ENCODE results near the gene NOX3.
"Not testable (repeated sequence)": the region's sequence is repeated elsewhere in the genome, so short reads cannot be mapped to it uniquely, and the experiment has no call there.

The NOX3 gene, protein sequence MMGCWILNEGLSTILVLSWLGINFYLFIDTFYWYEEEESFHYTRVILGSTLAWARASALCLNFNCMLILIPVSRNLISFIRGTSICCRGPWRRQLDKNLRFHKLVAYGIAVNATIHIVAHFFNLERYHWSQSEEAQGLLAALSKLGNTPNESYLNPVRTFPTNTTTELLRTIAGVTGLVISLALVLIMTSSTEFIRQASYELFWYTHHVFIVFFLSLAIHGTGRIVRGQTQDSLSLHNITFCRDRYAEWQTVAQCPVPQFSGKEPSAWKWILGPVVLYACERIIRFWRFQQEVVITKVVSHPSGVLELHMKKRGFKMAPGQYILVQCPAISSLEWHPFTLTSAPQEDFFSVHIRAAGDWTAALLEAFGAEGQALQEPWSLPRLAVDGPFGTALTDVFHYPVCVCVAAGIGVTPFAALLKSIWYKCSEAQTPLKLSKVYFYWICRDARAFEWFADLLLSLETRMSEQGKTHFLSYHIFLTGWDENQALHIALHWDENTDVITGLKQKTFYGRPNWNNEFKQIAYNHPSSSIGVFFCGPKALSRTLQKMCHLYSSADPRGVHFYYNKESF

DNA sequence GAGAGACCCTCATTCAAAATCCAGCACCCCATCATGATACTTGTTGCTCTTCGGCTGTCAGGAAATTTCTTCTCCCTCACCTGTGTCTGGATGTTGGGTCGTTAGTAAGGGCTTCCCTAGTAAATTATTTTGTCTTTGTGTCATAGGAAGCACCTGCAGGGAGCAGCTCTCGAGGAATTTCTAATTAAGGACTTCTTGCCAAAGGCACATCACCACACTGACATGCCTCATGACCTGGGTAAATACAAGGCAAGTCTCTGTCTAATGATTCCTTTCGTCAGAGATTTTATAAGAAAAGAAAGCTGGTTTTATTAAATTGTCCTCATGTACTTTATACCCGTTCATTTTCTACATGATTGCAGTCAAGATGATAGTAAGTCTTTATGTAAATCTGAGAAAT is at the start of gene NOX3:
NOX3 (minus strand) TSS at position 74 of the 400 bp plus-strand sequence; CDS start at position 35, 39 bp downstream.
- no peak for DNase-seq

DNA sequence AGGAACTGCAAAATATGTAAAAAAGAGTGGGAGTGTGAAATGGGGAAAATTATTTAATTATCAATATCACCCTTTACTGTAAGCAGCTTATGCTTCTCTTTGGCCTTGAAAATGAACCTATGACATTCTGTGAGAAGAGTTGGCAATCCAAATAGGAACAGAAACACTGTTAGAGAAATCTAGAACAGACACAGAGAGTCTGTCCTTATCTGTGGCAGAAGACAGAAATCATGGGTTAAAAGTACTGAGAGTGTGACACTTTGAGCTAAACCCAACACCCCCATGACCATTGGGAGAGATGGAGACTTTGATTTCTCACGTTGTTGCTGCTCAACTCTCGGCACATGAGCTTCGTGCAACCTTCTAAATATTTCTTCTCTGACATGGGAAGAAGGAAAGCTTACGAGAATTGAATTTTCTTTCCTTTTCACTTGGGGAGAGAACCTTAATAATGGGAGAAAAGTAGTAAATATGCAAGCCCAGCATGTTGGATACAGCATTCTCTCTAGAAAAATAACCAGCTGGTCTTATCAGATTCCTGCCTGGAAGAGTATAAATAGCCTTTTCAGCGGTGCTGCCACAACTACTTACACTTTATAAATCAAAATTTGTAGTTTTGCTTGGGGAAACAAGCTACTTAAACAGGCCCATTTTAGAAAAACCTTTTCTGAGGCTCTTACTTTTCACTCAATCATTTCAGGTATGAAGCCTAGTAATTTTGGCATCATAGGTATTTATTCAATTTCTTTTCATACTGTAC is 49.4 kb upstream of the NOX3 start:
- no peak for DNase-seq

DNA sequence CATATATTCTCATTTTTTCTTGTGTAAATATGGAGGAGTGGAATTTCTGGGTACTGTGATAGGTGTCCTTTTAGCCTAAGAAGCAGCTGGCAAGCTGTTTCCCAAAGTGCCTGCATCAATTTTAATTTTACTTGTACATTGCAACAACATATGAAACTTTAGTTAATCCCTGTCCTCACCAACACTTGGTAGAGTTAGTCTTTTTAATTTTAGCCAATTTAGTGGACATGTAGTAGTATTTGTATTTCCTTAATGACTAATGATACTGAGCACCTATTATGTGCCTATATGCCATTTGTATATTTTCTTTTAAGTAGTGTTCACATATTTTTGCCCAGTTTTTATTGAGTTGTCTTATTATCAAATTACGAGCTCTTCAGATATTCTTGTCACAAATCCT is 46.8 kb upstream of the NOX3 start:
- no peak for DNase-seq

DNA sequence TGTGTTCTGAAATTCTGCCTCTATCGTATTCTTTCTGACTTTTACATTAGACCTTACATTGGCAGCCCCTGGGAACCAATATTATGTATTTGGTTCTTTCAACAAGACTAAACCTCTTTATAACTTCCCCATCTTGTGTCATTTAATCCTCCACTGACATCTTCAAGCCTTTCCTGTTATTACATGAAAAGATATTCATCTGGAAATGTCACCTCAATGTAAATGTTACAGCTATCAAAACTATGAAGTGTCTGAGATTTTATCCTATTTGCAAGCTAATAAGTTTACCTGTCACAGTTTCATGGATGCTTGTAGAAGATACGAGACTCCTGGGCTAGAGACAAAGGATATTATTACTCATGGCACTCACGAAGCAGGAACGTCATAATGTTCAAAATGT is 43.9 kb upstream of the NOX3 start:
- DNase-seq: no peak

DNA sequence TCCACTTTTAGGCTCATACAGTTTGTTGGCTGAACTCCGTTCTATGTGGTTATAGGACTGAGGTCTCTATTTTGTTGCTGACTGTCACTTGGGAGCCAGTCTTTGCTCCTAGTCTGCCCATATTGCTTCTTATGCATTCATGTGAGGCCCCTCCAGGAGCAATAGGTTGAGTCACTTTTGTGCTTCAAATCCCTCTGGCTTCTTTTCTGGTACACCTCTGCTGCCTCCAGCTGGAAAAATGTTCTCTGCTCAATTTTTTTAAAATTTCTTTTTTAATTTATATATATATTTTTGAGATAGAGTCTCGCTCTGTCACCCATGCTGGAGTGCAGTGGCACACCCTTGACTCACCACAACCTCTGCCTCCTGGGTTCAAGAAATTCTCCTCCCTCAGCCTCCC is 42.7 kb upstream of the NOX3 start:
- DNase-seq: no peak

DNA sequence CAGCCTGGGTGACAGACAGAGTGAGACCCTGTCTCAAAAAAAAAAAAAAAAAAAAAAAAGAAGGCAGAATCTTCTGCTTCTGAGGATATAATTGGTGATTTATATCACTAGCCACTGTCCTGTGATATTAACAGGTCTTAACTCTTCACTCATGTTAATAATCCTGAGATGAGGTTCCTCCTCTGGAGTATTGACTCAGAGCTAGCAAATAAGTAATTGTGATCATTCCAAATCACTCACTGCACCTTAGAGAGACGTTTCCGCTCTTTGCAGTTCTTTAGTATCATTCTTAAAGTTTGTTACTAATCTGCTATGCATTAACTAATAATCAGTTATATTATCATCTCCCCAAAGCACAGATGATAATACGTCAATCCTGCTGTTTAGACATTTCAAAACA is 41.6 kb upstream of the NOX3 start:
- no peak for DNase-seq

DNA sequence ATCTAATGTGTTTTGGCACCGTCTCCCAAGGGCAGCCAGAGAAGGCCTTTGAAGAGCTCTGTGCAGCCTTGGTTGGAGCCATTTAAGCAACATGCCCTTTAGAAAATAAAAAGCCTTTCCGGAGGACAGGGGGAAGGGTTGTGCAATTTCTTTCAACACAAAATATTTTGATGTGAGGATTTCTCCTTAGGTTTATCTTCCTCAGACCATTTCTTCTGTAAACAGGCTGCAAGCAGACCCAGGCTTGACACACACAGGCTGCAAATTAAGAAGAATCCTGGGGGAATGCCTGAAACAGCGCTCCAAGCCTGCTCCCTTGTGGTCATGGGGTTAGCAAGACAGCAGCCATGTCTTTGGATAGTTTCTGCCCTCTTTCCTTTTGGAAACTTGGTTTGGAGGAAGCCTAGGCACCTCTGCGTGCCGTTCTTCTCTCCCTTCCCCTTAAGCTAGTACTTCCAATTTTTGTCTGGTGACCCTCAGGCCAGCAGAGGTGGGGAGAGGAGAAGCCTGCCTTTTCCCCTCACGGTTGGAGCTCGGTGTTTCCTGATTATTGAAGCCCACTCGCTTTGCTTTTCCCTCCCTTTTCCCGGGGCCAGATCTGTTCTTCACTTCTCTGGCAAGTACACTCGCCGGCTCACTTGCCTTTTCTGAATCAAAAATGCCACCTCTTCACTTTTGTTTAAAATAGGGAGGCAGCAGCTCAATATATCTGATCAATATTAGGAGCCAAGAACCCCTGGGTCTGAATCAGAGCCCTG is 39.6 kb upstream of the NOX3 start:
- DNase-seq: no peak

DNA sequence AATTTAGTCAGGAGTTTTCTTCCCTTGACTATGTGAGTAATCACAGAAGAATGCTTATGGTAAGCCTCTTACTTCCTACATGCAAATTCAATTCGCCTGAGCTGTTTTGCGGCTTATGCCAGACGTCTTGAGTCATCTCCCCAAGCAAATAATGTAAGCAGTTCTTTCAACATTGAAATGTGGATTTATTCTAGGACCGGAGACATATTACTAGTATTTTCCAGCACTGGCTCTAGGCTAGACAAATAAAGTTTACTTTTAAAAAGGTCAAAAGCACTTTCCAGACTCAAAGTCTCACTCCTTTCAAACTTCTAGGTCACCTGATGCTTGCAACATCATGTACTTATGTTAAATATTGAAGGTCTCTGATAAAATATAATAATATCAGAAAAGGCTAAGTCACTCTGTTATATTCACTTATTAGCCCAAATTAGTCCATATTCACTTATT is 38.1 kb upstream of the NOX3 start:
- no peak for DNase-seq

DNA sequence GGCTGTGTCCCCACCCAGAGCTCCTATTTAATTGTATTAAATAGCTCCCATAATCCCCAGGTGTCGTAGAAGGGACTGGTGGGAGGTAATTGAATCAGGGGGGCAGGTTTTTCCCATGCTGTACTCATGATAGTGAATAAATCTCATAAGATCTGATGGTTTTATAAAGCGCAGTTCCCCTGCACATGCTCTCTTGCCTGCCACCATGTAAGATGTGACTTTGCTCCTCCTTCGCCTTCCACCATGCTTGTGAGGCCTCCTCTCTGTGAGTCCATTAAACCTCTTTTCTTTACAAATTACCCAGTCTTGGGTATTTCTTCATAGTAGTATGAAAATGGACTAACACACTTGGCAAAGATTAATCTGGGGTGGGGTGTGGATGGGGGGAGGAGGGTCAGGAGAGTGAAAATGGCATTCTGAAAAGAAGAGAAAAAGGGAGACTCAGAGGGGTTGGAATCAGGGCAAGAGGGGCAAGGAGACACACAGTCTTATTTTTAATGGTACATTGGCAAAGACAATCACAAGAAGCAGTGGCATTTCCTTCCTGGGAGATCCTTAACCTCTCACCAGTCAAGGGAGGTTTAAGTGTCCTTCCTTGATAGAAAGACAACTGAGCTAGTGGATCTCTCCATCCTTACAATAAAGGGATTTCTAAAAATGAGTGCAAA is 37.5 kb upstream of the NOX3 start:
- no peak for DNase-seq

DNA sequence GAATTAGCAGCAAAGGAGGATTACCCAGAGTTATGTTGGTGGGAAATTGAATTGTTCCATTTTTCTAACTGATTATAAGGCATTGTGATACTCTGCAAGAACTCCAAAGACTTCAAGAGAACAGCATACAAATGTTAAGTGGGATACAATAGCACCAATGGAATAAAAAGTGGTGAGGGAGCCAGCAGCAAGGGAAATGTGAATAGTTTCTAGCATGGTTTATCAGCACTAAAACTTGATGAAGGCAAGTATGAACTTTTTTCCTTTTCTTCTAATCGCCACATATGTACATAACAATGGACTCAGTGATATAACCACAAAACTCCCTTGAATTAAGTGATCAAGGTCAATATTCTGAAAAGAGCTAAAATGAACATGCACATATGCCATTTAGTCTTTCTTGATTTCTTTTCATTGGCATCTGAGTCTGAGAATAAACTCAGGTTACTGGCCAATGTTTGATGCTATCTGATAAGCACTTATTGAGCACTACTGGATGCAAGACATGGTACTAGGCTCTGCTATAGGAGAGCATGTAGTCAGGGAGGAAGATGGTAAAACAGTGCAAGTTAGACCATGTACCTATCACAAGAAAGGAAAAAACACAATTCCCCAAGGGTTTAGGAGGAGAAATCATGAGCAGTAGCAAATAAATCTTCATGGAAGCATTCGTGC is 36.6 kb upstream of the NOX3 start:
- DNase-seq: no peak

DNA sequence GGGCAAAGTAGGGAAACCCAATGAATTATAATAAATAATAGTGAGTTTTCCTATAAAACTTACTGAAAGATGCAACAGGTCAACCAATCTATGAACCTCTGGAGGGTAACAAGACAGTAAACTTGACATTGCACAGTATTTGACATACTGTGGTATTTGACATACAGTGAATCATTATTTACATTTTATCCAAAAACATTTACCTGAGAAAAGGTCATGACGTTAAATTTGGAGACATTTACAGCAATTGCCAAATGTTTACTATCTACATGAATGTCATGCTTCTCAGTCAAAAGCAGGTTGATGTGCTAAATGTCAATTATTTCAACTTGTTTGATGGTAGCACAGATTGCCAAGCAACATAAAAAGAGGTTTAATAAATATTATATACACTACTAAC is 35.8 kb upstream of the NOX3 start:
- no peak for DNase-seq

DNA sequence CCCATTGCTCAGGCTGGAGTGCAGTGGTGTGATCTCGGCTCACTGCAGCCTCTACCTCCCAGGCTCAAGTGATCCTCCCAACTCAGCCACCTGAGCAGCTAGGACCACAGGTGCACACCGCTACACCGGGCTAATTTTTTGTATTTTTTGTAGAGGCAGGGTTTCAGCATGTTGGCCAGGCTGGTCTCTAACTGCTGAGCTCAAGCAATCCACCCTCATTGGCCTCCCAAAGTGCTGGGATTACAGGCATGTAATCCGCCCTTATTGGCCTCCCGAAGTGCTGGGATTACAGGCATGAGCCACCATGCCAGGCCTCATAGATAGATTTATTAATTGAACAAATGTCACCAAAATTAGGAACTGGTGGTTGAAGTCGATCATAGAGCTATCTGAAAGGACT is 32.6 kb upstream of the NOX3 start:
- DNase-seq: not testable (repeated sequence)

DNA sequence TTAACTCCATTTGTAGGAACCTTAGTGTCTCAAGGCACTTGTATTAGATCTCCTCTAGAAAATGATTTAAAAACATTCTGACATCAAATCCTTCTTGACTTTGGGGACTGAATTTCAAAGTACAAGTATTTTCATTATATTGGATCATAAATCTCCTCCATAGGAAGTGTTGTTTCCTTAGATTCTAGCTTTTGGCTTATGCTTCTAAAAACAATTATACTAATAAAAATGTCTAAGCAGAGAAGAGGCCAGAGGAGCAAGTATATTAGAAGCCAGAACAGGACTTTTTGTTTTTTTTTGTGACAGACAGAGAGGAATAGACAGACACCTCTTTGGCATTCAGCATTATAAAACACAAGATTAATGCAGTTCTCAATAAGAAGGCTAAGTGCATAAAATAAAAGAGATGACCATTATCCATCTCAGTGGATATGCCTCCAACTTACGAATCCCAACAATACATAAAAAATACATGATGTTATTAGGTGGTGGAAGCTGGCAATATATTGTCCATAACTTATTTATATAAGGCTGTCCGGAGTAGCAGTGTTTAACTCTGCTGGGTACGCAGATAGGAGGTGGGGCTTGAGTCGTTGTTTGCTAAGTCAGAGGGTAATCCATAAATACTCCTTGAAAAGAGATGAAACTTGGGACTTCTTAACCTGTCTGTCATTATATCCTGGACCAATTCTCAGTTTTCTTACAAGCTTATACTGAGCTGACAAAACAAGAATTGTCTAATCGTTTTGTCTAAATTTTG is 31.9 kb upstream of the NOX3 start:
- DNase-seq: no peak

DNA sequence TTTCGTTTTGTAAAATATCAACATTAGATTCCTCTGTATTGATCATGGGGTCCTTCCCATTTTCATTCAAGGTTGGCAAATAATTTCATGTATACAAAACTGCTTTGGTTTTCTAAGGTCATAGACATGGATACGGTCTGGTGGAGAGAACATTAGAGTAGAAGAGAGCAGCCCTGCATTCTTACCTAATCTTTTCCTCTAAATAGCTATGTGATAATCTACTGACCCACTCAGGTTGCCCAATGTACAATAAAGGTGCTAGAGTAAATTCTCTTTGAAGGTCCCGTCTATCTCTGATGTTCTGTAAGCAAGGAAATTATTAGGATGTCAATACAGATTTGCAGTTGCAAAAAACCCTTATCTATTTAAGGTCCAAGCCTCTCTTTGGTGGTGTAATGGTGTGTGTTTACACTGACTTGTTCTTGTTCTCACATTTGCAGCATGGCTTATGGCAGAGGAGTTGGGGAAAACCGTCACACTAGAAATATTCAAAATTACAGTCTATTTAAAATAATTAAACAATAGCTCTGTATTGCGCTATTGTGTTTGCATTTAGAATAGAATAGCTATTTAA is 31.2 kb upstream of the NOX3 start:
- DNase-seq: no peak

DNA sequence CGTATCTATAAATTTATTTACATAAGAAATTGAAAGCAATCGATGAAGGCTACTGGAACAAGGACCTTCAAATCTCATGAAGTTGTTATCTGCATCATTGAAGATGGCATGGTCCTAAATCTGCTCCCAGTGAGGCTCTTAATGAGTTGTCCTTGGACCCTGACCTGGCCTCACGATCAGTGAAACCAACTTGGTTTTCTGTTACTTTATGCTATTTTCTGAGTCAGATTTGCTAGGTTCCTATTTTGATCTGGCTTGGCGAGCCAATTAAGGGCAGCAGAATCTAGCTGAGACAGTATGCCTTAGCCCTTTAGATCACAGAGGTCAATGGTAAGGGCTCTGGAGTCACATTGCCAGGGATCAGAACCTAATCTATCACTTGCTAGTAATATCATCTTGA is 30.1 kb upstream of the NOX3 start:
- no peak for DNase-seq

DNA sequence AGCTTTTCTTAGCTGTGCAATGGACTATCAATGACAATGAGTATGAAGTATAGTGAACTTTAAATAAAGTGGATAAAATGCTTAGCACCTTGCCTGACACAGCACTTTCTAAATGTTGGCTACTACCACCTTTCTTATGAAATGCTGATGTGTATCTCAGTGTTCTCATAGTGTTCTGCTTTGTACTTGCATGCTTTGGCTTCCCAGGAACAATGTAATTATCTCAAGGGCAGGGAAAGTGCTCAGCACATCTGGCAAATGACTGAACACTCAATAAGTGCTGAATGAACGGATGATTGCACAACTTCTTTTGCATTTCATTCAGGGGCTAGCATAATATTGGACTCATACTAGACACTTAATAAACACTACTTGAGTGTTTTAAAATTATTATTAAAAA is 28.2 kb upstream of the NOX3 start:
- no peak for DNase-seq

DNA sequence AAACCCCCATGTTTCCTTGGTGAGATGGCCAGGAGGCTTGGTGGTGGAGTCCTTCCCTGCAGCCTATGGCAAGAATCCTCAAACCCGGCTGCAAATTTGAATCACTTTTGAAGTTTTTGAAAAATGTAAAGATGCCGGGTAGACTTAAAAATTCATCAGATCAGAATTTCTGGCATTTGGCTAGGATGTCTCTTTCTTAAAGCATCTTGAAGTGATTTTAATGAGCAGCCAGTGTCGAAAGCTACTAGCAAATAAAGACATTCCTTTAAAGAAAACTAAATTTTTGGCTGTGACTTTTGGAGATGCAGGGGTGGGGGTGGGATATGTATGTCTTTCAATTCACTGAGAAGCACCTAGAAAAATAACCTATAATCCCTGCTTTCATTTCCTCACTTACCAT is 25.6 kb upstream of the NOX3 start:
- no peak for DNase-seq

DNA sequence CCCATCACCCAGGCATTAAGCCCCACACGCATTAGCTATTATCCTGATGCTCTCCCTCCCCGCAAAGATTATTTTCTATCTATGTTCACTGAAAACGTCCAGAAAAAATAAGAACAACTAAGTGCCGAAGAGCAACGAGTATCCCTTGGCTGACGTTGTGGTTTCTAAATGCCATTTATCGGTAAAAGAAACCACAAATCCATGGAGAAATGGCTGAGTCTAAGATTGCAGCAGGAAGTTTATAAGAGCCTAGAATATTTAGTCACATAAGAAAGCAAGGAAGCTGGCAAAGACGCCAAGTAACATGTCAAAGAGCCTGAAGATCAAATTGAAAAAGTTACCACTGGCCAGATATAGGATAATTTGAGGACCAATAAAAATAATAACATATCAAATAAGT is 18.1 kb upstream of the NOX3 start:
- DNase-seq: no peak

DNA sequence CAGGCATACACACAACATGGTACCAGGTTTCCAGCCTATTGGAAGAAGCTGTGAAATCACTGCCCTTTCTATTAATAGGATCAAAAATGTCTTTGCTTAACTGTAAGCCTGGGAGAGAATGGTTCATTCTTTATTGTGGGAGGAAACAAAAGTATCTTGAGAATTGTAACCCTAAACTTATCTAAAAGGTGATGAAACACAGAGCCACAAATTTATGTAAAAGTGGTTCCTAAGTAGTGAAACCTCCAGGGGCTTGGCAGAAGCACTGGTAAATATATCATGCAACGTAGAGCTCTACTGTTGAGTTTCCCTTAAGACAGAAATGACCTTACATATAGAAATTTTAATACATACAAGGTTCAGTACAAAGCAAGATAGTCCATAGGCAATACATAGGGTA is 17.2 kb upstream of the NOX3 start:
- DNase-seq: no peak

DNA sequence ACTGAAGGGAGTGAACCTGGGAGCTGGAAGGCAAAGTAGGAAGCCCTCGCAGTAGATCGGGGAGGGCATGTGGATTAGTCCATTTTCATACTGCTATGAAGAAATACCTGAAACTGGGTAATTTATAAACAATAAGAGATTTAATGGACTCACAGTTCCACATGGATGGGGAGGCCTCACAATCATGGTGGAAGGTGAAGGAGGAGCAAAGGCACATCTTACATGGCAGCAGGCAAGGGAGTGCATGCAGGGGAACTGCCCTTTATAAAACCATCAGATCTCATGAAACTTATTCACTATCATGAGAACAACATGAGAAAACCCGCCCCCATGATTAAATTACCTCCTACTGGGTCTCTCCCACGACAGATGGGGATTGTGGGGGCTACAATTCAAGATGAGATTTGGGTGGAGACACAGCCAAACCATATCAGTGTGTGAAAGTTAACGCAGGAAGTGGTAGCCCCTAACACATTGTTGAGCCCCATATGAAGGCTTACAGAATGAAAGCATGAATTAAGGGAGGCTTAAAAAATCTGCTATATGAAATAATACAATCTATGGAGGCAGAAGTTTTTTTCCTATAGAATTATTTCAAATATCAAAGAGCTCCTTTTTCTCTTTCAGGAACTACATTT is 15.5 kb upstream of the NOX3 start:
- not testable (repeated sequence) for DNase-seq
